Gastrocnemius medialis (tissue), 4 donors: ENCODE measurements around the gene FAM13A. TPM values are rescaled to one million over a fixed set of nuclear protein-coding genes. Genes with fewer than 3 reads are reported as not detected.

Experiments used
- ATAC-seq, 2 donors: fragments of 150-250 bp; one replicate each; pipeline ENCODE4 v1.9.1; 2016
- DNase-seq, 2 donors: peaks; one replicate each; pipeline ENCODE4 v3.0.0-alpha.2; 2019
- H3K27ac ChIP-seq, 4 donors: fragments of 200-600 bp; sonication (generic); 1 replicate in 1 of 4; 2 replicates in 3 of 4; pipeline ENCODE4 v1.5.1; 2016 to 2018; ENCODE audit warnings: mild to moderate bottlenecking in 2 of 4, moderate library complexity in 1 of 4
- H3K27me3 ChIP-seq, 3 donors: fragments of 200-600 bp; sonication (generic) in 2 of 3; 1 replicate in 1 of 3; 2 replicates in 2 of 3; pipeline versions ENCODE4 v1.5.1 to v1.6.0; 2016 to 2019; ENCODE audit warnings: mild to moderate bottlenecking in 1 of 3, moderate library complexity in 1 of 3
- H3K36me3 ChIP-seq, 2 donors: fragments of 200-600 bp; sonication (generic) in 1 of 2; one replicate each; pipeline ENCODE4 v1.5.1; 2017 to 2018
- H3K4me1 ChIP-seq, 2 donors: fragments of 200-600 bp; sonication (generic) in 1 of 2; one replicate each; pipeline ENCODE4 v1.5.1; 2016 to 2017; ENCODE audit warnings: mild to moderate bottlenecking in 2 of 2
- H3K4me3 ChIP-seq, 4 donors: fragments of 200-600 bp; sonication (generic) in 3 of 4; 1 replicate in 1 of 4; 2 replicates in 3 of 4; pipeline ENCODE4 v1.5.1; 2016 to 2019; ENCODE audit warnings: mild to moderate bottlenecking in 2 of 4
- H3K9me3 ChIP-seq, 3 donors: fragments of 200-600 bp; sonication (generic) in 2 of 3; 1 replicate in 1 of 3; 2 replicates in 2 of 3; pipeline ENCODE4 v1.5.1; 2016 to 2019
- POLR2A ChIP-seq, 2 donors: fragments of 450-650 bp; IDR thresholded peaks; one replicate each; pipeline ENCODE4 v1.6.1; 2017; ENCODE audit warnings: antibody characterized with exemption in 2 of 2, mild to moderate bottlenecking in 2 of 2, moderate library complexity in 2 of 2
- in situ Hi-C, 4 donors: fragments of 200-750 bp; cut with MboI; loops; one replicate each; pipeline versions ENCODE4 v1.15.0 to v1.8.0; 2017; ENCODE audit warnings: low sequenced_read_pairs in 4 of 4
- intact Hi-C: fragments of 100-400 bp; cut with DNase I; formaldehyde crosslinking; loops from one replicate; pipeline ENCODE4 v1.15.1; 2023; ENCODE audit warnings: low total_unique reads
- total RNA-seq, 4 donors: library from RNA; depleted of rRNA; stranded (reverse); fragments of >200 nt; gene quantifications; one replicate each; pipeline versions ENCODE4 v1.1.0 to v1.2.3, GENCODE V29; 2016
- TF ChIP-seq, protein P1 (sequence below), 5 experiments: fragments of 450-650 bp in 3 of 5; fragments of 200-600 bp in 2 of 5; sonication (generic) in 2 of 5; IDR thresholded peaks in 4 of 5; conservative IDR thresholded peaks in 1 of 5; 1 replicate in 4 of 5; 2 replicates in 1 of 5; pipeline ENCODE4 v1.5.1; 2016 to 2019; ENCODE audit warnings: antibody characterized with exemption in 5 of 5, mild to moderate bottlenecking in 3 of 5, moderate library complexity in 3 of 5

The FAM13A gene
- total RNA-seq, 4 donors from 2014 or later: 6.7 to 14.1 (median 11.4) TPM

DNA sequence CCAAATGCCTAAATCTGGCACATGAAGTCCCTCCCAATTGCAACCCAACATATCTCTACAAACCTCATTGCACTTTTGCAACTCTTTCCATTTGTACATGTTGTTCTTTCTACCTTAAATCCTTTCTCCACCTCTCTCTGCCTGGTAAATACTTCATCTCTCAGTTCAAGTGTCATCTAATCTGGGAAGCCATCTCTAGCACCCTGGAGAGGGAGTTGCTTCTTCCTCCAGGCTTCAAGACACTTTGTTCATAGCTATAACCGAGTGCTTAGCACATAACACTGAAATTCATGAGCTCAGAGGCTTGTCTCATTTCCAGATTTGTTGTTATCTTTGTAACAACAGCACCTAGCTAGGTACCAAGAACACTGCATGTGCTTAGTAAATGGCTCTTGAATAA, 244.6 kb downstream of the FAM13A start:
- intact Hi-C loops: no loop called here
- in situ Hi-C loops: loop anchor here in 1 of 4 donors (10.0 kb wide), 1 partner anchor 212 kb away; no protein-coding TSS in a partner anchor
- peak; percentile 80 to 90 for ATAC-seq
- Histone ChIP-seq H3K27ac (peak overlapping the region; percentile 14 to 56 (median 43)), H3K27me3 (no peaks in the 10 kb centered on the region), H3K36me3 (no peaks in the 10 kb centered on the region), H3K4me1 (peaks cover 42 to 46% of the 10 kb centered on the region in 2 donors), H3K9me3 (no peaks in the 10 kb centered on the region), H3K4me3 (no peak overlapping the region)
- no peak for DNase-seq
- TF ChIP-seq POLR2A (IDR thresholded peaks at IDR 0.05): no peak
- TF ChIP-seq, protein P1, sequence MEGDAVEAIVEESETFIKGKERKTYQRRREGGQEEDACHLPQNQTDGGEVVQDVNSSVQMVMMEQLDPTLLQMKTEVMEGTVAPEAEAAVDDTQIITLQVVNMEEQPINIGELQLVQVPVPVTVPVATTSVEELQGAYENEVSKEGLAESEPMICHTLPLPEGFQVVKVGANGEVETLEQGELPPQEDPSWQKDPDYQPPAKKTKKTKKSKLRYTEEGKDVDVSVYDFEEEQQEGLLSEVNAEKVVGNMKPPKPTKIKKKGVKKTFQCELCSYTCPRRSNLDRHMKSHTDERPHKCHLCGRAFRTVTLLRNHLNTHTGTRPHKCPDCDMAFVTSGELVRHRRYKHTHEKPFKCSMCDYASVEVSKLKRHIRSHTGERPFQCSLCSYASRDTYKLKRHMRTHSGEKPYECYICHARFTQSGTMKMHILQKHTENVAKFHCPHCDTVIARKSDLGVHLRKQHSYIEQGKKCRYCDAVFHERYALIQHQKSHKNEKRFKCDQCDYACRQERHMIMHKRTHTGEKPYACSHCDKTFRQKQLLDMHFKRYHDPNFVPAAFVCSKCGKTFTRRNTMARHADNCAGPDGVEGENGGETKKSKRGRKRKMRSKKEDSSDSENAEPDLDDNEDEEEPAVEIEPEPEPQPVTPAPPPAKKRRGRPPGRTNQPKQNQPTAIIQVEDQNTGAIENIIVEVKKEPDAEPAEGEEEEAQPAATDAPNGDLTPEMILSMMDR (IDR thresholded peaks at IDR 0.05 in 4 of 5, conservative IDR thresholded peaks at IDR 0.05 in 1 of 5): no peak

DNA sequence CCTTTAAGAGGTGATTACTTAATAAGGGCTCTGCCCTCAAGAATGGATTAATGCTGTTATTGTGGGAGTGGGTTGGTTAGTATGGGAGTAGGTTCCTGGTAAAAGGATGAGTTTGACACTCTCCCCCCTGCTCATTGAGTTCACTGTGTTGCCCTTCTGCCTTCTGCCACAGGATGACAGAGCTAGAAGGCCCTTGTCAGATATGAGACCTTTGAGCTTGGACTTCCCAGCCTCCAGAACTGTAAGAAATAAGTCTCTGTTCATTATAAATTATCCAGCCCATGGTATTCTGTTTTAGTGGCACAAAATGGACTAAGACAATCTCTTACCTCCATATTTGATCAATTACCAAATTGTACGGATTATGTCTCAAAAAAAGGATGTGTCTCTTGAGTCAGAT, 245.1 kb downstream of the FAM13A start:
- no peak for ATAC-seq
- no peak for TF ChIP-seq POLR2A (IDR thresholded peaks at IDR 0.05)
- TF ChIP-seq, protein P1 (IDR thresholded peaks at IDR 0.05 in 4 of 5, conservative IDR thresholded peaks at IDR 0.05 in 1 of 5): no peak
- in situ Hi-C loops (loop anchor here in 1 of 4 donors (10.0 kb wide), 1 partner anchor 213 kb away; no protein-coding TSS in a partner anchor), intact Hi-C loops (no loop called here)
- peaks cover 46 to 47% of the 10 kb centered on the region in 2 donors for H3K4me1 ChIP-seq
- no peak for DNase-seq
- no peaks in the 10 kb centered on the region for H3K9me3 ChIP-seq
- H3K4me3 ChIP-seq: no peak overlapping the region
- H3K27me3 ChIP-seq: no peaks in the 10 kb centered on the region
- H3K36me3 ChIP-seq: no peaks in the 10 kb centered on the region
- H3K27ac ChIP-seq: peak overlapping the region; percentile 14 to 56 (median 43)

DNA sequence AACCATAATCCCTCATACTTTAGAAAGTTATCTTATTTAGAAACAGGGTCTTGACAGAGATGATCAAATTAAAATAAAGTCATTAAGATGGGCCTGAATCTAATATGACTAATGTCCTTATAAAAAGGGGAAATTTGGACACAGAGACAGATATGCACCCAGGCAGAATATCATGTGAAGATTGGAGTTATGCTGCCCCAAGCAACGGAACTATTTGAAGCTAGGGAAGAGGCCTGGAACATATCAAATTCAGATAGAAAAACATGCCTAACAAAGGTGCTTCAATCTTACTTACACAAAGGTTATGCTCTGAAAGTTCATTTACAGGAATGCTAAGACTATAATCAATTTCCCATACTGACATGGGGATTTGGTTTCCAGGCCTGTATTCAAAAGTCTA, 246.7 kb downstream of the FAM13A start:
- in situ Hi-C loops: loop anchor here in 1 of 4 donors (10.0 kb wide), 1 partner anchor 214 kb away; no protein-coding TSS in a partner anchor
- H3K4me3 ChIP-seq: no peak overlapping the region
- H3K4me1 ChIP-seq: peaks cover 42 to 55% of the 10 kb centered on the region in 2 donors
- H3K36me3 ChIP-seq: no peaks in the 10 kb centered on the region
- H3K27ac ChIP-seq: peak overlapping the region in 2 of 4 donors; percentile 2 to 26
- H3K9me3 ChIP-seq: no peaks in the 10 kb centered on the region
- intact Hi-C loops: no loop called here
- TF ChIP-seq POLR2A (IDR thresholded peaks at IDR 0.05): no peak
- TF ChIP-seq, protein P1 (IDR thresholded peaks at IDR 0.05 in 4 of 5, conservative IDR thresholded peaks at IDR 0.05 in 1 of 5): no peak
- DNase-seq (no peak), ATAC-seq (no peak)
- H3K27me3 ChIP-seq: no peaks in the 10 kb centered on the region

DNA sequence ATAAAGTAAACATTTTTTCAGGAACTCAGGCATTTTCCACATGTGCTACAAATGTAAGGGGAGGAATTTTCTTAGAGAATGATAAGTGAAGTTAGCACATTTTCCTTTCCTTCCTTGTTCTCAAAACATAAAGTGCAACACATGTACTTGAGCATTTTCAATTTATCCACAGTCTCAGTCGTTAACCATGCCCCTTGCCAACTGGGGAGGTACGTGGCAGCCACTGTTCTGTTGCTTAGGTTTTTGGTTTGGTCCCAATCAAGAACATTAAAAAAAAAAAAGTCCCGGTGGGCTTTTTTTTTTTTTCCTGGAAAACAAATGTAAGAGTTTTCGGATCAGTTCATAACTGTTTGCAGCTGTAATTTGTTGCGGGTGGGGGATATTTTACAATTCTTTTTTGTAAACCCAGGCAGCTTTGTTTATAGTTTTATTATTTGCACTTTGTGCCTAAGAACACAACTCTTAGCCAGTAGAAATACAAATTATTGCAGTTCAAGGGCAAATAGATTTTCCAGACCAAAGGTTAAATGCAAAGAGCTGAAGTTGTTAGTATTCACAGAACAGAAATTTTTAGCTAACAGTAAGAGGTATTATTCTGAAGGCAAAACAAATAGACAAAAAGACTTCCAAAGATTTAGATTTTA, 247.3 kb downstream of the FAM13A start:
- H3K9me3 ChIP-seq: no peaks in the 10 kb centered on the region
- ATAC-seq (no peak), DNase-seq (peak in 1 of 2 donors; percentile 11)
- H3K4me1 ChIP-seq: peaks cover 42 to 55% of the 10 kb centered on the region in 2 donors
- in situ Hi-C loops (loop anchor here in 3 of 4 donors (10.0 kb wide), 3 partner anchors 95 to 215 kb away; no protein-coding TSS in a partner anchor), intact Hi-C loops (no loop called here)
- peak overlapping the region in 3 of 4 donors; percentile 1 to 26 (median 2) for H3K27ac ChIP-seq
- H3K27me3 ChIP-seq: no peaks in the 10 kb centered on the region
- H3K4me3 ChIP-seq: peak overlapping the region; percentile 8 to 37 (median 21)
- TF ChIP-seq POLR2A (IDR thresholded peaks at IDR 0.05): no peak
- TF ChIP-seq, protein P1 (IDR thresholded peaks at IDR 0.05 in 4 of 5, conservative IDR thresholded peaks at IDR 0.05 in 1 of 5): no peak
- H3K36me3 ChIP-seq: no peaks in the 10 kb centered on the region
